WTC11 (cell line): ENCODE data around the gene TMEM164.

Source experiments
- ELF4 ChIP-seq: sonication (generic); formaldehyde crosslinking; IDR thresholded peaks from 2 replicates; pipeline ENCODE4 v1.8.1; 2022; ENCODE audit warnings: low read depth, mild to moderate bottlenecking, moderate library complexity, missing genetic modification reagents
- JUN ChIP-seq: sonication (generic); formaldehyde crosslinking; IDR thresholded peaks from 2 replicates; pipeline ENCODE4 v1.8.0; 2023; ENCODE audit warnings: mild to moderate bottlenecking, missing genetic modification reagents
- KAT7 ChIP-seq: sonication (generic); formaldehyde crosslinking; IDR thresholded peaks from 2 replicates; pipeline ENCODE4 v1.8.1; 2023; ENCODE audit warnings: missing genetic modification reagents, mild to moderate bottlenecking, borderline replicate concordance
- TP53 ChIP-seq: sonication (generic); formaldehyde crosslinking; IDR thresholded peaks from 2 replicates; pipeline ENCODE4 v1.8.1; 2023; ENCODE audit warnings: mild to moderate bottlenecking, missing genetic modification reagents
- TF ChIP-seq, protein P1 (sequence below): sonication (generic); formaldehyde crosslinking; IDR thresholded peaks from 2 replicates; pipeline ENCODE4 v1.8.0; 2022; ENCODE audit warnings: mild to moderate bottlenecking, missing genetic modification reagents
- TF ChIP-seq, protein P2 (sequence below): fragments of 200-600 bp; IDR thresholded peaks from 2 replicates; pipeline ENCODE4 v1.8.0; 2022; ENCODE audit warnings: antibody characterized with exemption

DNA sequence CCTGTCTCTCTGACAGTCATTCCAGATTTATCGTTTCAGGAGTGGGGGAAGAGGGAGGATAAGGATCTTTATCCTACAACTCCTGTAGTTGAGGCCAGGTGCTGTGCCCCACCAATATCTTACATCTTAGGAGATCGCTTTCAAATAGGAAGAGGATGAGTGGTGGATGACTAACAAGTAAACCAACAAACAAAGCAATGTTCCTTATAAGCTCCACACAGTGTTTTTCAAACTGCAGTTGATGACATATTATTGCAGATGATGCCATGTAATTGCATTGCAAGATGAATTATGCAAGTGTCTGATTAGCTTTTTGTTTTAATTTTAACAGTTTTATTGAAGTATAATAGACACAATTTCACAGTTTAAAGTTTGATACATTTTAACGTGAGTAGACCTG is 35.8 kb upstream of the TMEM164 start:
- no peak for TF ChIP-seq TP53
- no peak for TF ChIP-seq KAT7 (CRISPR knock-in tag)
- TF ChIP-seq JUN (CRISPR knock-in tag), result no peak
- TF ChIP-seq, protein P1, sequence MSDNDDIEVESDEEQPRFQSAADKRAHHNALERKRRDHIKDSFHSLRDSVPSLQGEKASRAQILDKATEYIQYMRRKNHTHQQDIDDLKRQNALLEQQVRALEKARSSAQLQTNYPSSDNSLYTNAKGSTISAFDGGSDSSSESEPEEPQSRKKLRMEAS (CRISPR knock-in tag), result no peak
- no peak for TF ChIP-seq ELF4 (CRISPR knock-in tag)
- TF ChIP-seq, protein P2, sequence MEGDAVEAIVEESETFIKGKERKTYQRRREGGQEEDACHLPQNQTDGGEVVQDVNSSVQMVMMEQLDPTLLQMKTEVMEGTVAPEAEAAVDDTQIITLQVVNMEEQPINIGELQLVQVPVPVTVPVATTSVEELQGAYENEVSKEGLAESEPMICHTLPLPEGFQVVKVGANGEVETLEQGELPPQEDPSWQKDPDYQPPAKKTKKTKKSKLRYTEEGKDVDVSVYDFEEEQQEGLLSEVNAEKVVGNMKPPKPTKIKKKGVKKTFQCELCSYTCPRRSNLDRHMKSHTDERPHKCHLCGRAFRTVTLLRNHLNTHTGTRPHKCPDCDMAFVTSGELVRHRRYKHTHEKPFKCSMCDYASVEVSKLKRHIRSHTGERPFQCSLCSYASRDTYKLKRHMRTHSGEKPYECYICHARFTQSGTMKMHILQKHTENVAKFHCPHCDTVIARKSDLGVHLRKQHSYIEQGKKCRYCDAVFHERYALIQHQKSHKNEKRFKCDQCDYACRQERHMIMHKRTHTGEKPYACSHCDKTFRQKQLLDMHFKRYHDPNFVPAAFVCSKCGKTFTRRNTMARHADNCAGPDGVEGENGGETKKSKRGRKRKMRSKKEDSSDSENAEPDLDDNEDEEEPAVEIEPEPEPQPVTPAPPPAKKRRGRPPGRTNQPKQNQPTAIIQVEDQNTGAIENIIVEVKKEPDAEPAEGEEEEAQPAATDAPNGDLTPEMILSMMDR, result no peak
